OCI-LY7 (cell line): ENCODE results near the gene ARAP1.

Experiments
- EZH2phosphoT487 ChIP-seq: fragments of 200-600 bp; sonication (generic); IDR thresholded peaks from 2 replicates; pipeline ENCODE4 v1.6.1; 2018; ENCODE audit warnings: low read depth, borderline replicate concordance, mild to moderate bottlenecking, mixed run types, antibody characterized with exemption, low read length, moderate library complexity, mixed read lengths
- TF ChIP-seq, protein P1 (sequence below): fragments of 200-600 bp; sonication (generic); conservative IDR thresholded peaks from 2 replicates; pipeline ENCODE4 v1.5.1; 2014; ENCODE audit warnings: mild to moderate bottlenecking, antibody characterized with exemption, low read length, moderate library complexity, mixed read lengths

DNA sequence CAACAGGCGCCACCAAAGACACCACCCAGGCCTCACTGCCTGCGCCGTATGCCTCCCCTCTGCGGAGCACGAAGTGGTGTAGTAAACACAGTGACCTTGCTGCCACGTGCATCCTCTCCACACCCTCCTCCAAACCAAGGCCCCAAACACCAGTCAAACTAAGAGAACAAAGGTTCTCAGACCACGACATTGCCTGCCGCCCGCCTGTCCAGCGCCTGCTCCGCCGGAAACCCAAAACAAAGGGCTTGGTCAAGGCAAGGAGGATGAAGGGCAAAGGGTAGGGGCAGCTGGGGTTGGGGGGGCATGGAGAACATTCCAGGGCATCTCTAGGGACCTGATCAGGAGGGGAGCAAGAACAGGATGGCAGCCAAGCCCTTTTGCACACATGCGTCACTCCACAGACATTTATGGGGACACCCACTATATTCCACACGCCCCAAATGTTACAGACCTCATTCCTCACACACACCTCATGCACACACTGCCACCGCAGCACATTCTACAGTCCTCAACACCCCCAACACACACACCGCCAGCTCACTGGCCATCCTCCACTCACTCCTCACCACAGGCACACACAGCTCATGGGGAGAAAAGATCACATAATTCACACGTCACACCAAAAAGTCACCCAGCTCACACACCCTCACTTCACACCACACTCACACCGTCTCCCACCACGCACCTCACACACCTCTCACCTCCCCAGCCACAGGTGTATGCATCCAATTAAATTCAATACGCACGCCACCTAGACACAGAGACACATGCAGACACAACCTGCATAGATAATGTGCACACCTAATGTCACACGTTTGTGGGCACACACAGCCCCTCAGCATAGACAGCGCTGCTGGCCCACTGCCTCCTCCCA is 112.5 kb downstream of the ARAP1 start:
- TF ChIP-seq, protein P1, sequence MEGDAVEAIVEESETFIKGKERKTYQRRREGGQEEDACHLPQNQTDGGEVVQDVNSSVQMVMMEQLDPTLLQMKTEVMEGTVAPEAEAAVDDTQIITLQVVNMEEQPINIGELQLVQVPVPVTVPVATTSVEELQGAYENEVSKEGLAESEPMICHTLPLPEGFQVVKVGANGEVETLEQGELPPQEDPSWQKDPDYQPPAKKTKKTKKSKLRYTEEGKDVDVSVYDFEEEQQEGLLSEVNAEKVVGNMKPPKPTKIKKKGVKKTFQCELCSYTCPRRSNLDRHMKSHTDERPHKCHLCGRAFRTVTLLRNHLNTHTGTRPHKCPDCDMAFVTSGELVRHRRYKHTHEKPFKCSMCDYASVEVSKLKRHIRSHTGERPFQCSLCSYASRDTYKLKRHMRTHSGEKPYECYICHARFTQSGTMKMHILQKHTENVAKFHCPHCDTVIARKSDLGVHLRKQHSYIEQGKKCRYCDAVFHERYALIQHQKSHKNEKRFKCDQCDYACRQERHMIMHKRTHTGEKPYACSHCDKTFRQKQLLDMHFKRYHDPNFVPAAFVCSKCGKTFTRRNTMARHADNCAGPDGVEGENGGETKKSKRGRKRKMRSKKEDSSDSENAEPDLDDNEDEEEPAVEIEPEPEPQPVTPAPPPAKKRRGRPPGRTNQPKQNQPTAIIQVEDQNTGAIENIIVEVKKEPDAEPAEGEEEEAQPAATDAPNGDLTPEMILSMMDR, result no peak
- no peak for TF ChIP-seq EZH2phosphoT487
